K562 (cell line): Measurements from ENCODE around the gene AP3B2. TPM values are rescaled to one million over a fixed set of nuclear protein-coding genes. Genes with fewer than 3 reads are reported as not detected.

Experiments
- ATAC-seq: fragments of 200-7000 bp; cut with Tn5 transposase; 3 replicates; pipeline ENCODE4 v1.9.1; 2020; ENCODE audit warnings: moderate library complexity
- BruUV-seq: library from RNA; stranded (reverse); fragments of 400-500 nt; replicated peaks from 2 replicates; lab custom pipeline; 2021; lab: Mats Ljungman, UMichigan
- CTCF ChIA-PET: fragments of 300-600 bp; formaldehyde crosslinking; extraction: SDS; loops from one replicate; lab custom pipeline; 2021; ENCODE audit warnings: low intra/inter-chr PET ratio; lab: Yijun Ruan, JAX
- POLR2A ChIA-PET: fragments of 300-600, 350-650 bp; sonication (Branson Sonifier 250); formaldehyde crosslinking; extraction: SDS; loops from one replicate; lab custom pipeline; 2021; ENCODE audit warnings: antibody characterized with exemption, inconsistent platforms; lab: Yijun Ruan, JAX
- DNase-seq, 4 experiments: peaks; one replicate each; pipeline versions ENCODE4 v3.0.0 to v3.0.0-alpha.2; 2011 to 2018; ENCODE audit warnings: low spot score in 3 of 4, mixed read lengths in 3 of 4; ENCODE audit errors: extremely low read depth in 1 of 4
- FAIRE-seq: peaks from 2 replicates; lab custom pipeline; 2011; peaks lifted over from hg19 to GRCh38; lab: Jason Lieb, UNC
- H2AFZ ChIP-seq: 2 replicates; pipeline ENCODE4 v1.6.0; 2011; ENCODE audit warnings: low read depth, low read length, control low read depth, inconsistent platforms
- H3K27ac ChIP-seq: fragments of 200-600 bp; 3 replicates; pipeline ENCODE4 v1.8.0; 2011; ENCODE audit warnings: low read depth, mild to moderate bottlenecking, control low read depth, inconsistent platforms, low read length, moderate library complexity, mixed read lengths; ENCODE audit errors: extremely low read depth
- H3K27me3 ChIP-seq, 2 experiments: fragments of 300-600 bp in 1 of 2; 2 replicates in 1 of 2; 3 replicates in 1 of 2; pipeline versions ENCODE4 v1.6.0 to v1.8.0; 2011; ENCODE audit warnings: inconsistent platforms in 2 of 2, low read length in 2 of 2, mild to moderate bottlenecking in 1 of 2, mixed read lengths in 1 of 2, moderate library complexity in 1 of 2; ENCODE audit not compliant: control insufficient read depth in 2 of 2, insufficient read depth in 2 of 2
- H3K36me3 ChIP-seq: fragments of 300-600 bp; 3 replicates; pipeline ENCODE4 v1.8.0; 2011; ENCODE audit warnings: mild to moderate bottlenecking, low read length, inconsistent platforms; ENCODE audit not compliant: control insufficient read depth, insufficient read depth
- H3K4me1 ChIP-seq, 2 experiments: fragments of 200-600 bp in 1 of 2; replicated peaks in 1 of 2; 2 replicates in 1 of 2; 3 replicates in 1 of 2; pipeline versions ENCODE4 v1.5.1 to v1.8.0; 2011; ENCODE audit warnings: inconsistent platforms in 2 of 2, low read length in 2 of 2, mild to moderate bottlenecking in 1 of 2, mixed read lengths in 1 of 2, moderate library complexity in 1 of 2; ENCODE audit not compliant: control insufficient read depth in 2 of 2, insufficient read depth in 2 of 2
- H3K4me2 ChIP-seq: 2 replicates; pipeline ENCODE4 v1.6.1; 2011; ENCODE audit warnings: low read length, control low read depth, inconsistent platforms, mixed read lengths; ENCODE audit not compliant: insufficient read depth
- H3K4me3 ChIP-seq: fragments of 200-600 bp; sonication (generic), shearing (Covaris generic); 2 replicates; pipeline ENCODE4 v1.5.1; 2016; ENCODE audit warnings: control low read depth, inconsistent platforms
- H3K79me2 ChIP-seq: fragments of 200-600 bp; 3 replicates; pipeline ENCODE4 v1.8.0; 2011; ENCODE audit warnings: low read length, inconsistent platforms; ENCODE audit not compliant: control insufficient read depth, insufficient read depth
- H3K9ac ChIP-seq, 2 experiments: 2 replicates each; pipeline versions ENCODE4 v1.6.0 to v1.6.1; 2011; ENCODE audit warnings: low read depth in 2 of 2, low read length in 2 of 2, control low read depth in 1 of 2, inconsistent platforms in 1 of 2, mild to moderate bottlenecking in 1 of 2, mixed read lengths in 1 of 2; ENCODE audit not compliant: insufficient read depth in 1 of 2
- H3K9me1 ChIP-seq: one replicate; pipeline ENCODE4 v1.6.0; 2011; ENCODE audit warnings: inconsistent platforms, mild to moderate bottlenecking, low read length, moderate library complexity; ENCODE audit not compliant: control insufficient read depth, insufficient read depth
- H3K9me3 ChIP-seq: replicated peaks from 2 replicates; pipeline ENCODE4 v1.5.1; 2011; ENCODE audit warnings: low read depth, low read length, inconsistent platforms; ENCODE audit not compliant: control insufficient read depth, insufficient read depth
- H4K20me1 ChIP-seq: replicated peaks from 2 replicates; pipeline ENCODE4 v1.6.1; 2011; ENCODE audit warnings: low read length, inconsistent platforms, mixed read lengths; ENCODE audit not compliant: control insufficient read depth, insufficient read depth
- CBX5 ChIP-seq: IDR thresholded peaks from 2 replicates; pipeline ENCODE4 v1.6.1; 2014; ENCODE audit warnings: low read depth, borderline replicate concordance
- FOXJ3 ChIP-seq: sonication (generic); formaldehyde crosslinking; IDR thresholded peaks from 2 replicates; pipeline ENCODE4 v1.4.0; 2020; ENCODE audit warnings: mild to moderate bottlenecking, missing genetic modification reagents
- L3MBTL2 ChIP-seq: fragments of 450-650 bp; IDR thresholded peaks from 2 replicates; pipeline ENCODE4 v1.6.1; 2016; ENCODE audit warnings: mild to moderate bottlenecking, moderate library complexity
- MEIS2 ChIP-seq: fragments of 450-650 bp; IDR thresholded peaks from 2 replicates; pipeline ENCODE4 v1.6.1; 2014; ENCODE audit warnings: mild to moderate bottlenecking; ENCODE audit not compliant: partially characterized antibody
- POLR2B ChIP-seq: fragments of 450-650 bp; IDR thresholded peaks from 2 replicates; pipeline ENCODE4 v1.6.1; 2018; ENCODE audit warnings: low read depth; ENCODE audit not compliant: partially characterized antibody
- RBM14 ChIP-seq: fragments of 200-400 bp; formaldehyde crosslinking; IDR thresholded peaks from 2 replicates; pipeline ENCODE4 v1.6.1; 2018; ENCODE audit warnings: low read depth, mild to moderate bottlenecking, low read length, moderate library complexity, borderline replicate concordance; ENCODE audit not compliant: insufficient read depth
- SNRNP70 ChIP-seq: fragments of 200-400 bp; formaldehyde crosslinking; optimal IDR thresholded peaks from 2 replicates; pipeline ENCODE3; 2017; ENCODE audit warnings: low read depth, low read length
- TCF7 ChIP-seq: sonication (generic); IDR thresholded peaks from 2 replicates; pipeline ENCODE4 v1.6.1; 2016; ENCODE audit warnings: antibody characterized with exemption, borderline replicate concordance
- ZBTB1 ChIP-seq: sonication (generic); formaldehyde crosslinking; IDR thresholded peaks from 2 replicates; pipeline ENCODE4 v1.8.1; 2023; ENCODE audit warnings: missing genetic modification reagents, low read depth, mild to moderate bottlenecking, borderline replicate concordance
- ZNF830 ChIP-seq: fragments of 250-450 bp; sonication (Bioruptor Pico); IDR thresholded peaks from 2 replicates; pipeline ENCODE4 v1.5.0; 2021; ENCODE audit warnings: mild to moderate bottlenecking
- WGBS: fragments of 100-300 bp; shearing (Covaris generic); methylation state at CpG from one replicate; pipeline ENCODE4 v1.1.6; 2016; ENCODE audit warnings: low coverage, mixed read lengths; ENCODE audit not compliant: insufficient coverage; ENCODE audit errors: missing lambda C conversion rate; 5-methylcytosine and 5-hydroxymethylcytosine counted together
- in situ Hi-C: fragments of 300-500 bp; cut with MboI; formaldehyde crosslinking; loops from 4 replicates; pipeline ENCODE4 v1.15.0; 2018; ENCODE audit warnings: inconsistent platforms, mixed read lengths
- intact Hi-C: fragments of 100-400 bp; cut with micrococcal nuclease; formaldehyde crosslinking; loops from 2 replicates; pipeline ENCODE4 v1.14.2; 2022
- polyA plus RNA-seq, 8 experiments: library from polyadenylated mRNA; depleted of rRNA in 4 of 8; stranded (reverse) in 5 of 8; unstranded in 3 of 8; fragments of >200 nt; fragmentation: Nextera tagmentation in 2 of 8; fragmentation: Illumina TruSeq in 1 of 8; extraction: Ambion mirVana in 2 of 8; extraction: Trizol in 1 of 8; gene quantifications; 2 replicates each; pipeline versions ENCODE4 v1.2.1 to v1.2.3, GENCODE V29; 2011 to 2014; ENCODE audit warnings: inconsistent platforms in 1 of 8, missing spikeins in 1 of 8
- total RNA-seq, 7 experiments: library from RNA; depleted of rRNA in 6 of 7; stranded (reverse); fragments of >200 nt in 6 of 7; fragmentation: Illumina TruSeq in 2 of 7; extraction: Trizol in 2 of 7; gene quantifications; 2 replicates each; pipeline versions ENCODE4 v1.2.1 to v1.2.3, GENCODE V29; 2011 to 2021; ENCODE audit warnings: low replicate concordance in 1 of 7
- TF ChIP-seq, protein P1 (sequence below): fragments of 200-400 bp; formaldehyde crosslinking; IDR thresholded peaks from 2 replicates; pipeline ENCODE4 v1.6.1; 2017; ENCODE audit warnings: mild to moderate bottlenecking, low read depth, low read length, moderate library complexity

The AP3B2 gene
- total and polyA plus RNA-seq, 9 of the 15 experiments (the other 6 are each of a cell fraction or from before 2014, with no cell fraction given) = 0.03 to 0.15 (median 0.10) TPM; not detected in 2

DNA sequence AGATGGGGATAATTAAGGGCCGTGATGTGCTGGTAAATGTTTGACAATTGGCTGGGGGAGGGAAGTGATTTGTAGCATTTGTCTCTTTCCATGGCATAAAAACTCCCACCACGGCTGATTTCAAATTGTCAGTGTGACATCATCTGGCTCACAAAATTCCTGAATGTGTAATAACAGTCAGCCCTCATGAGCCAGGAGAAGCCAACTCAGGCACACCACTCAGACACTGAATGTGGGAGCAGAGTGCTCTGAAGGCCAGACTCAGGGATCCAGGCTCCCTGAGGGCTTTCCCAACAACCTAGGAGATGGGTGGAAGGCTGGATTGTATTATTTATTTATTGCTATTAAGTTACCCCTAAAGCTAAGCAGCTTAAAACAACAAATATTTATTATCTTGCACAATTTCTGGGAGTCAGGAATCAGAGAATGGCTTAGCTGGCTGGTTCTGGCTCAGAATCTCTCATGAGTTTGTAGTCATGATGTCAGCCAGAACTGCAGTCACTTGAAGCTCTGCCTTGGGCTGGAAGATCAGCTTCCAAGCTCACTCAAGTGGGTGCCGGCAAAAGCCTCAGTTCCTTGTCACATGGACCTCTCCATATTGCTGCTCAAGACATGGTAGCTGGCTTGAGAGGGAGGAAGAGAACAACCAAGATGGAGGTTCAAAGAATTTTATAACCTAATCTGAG, 56.0 kb downstream of the AP3B2 start:
- Histone ChIP-seq H3K9ac (no peak overlapping the region), H3K4me3 (no peak overlapping the region), H3K36me3 (no peaks in the 10 kb centered on the region)
- ATAC-seq = no peak
- no TSS peak for BruUV-seq
- no peak for FAIRE-seq
- TF ChIP-seq, protein P1, sequence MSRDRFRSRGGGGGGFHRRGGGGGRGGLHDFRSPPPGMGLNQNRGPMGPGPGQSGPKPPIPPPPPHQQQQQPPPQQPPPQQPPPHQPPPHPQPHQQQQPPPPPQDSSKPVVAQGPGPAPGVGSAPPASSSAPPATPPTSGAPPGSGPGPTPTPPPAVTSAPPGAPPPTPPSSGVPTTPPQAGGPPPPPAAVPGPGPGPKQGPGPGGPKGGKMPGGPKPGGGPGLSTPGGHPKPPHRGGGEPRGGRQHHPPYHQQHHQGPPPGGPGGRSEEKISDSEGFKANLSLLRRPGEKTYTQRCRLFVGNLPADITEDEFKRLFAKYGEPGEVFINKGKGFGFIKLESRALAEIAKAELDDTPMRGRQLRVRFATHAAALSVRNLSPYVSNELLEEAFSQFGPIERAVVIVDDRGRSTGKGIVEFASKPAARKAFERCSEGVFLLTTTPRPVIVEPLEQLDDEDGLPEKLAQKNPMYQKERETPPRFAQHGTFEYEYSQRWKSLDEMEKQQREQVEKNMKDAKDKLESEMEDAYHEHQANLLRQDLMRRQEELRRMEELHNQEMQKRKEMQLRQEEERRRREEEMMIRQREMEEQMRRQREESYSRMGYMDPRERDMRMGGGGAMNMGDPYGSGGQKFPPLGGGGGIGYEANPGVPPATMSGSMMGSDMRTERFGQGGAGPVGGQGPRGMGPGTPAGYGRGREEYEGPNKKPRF = no peak
- no peak for TF ChIP-seq FOXJ3 (CRISPR knock-in tag)
- no peak for TF ChIP-seq MEIS2
- no peak for TF ChIP-seq CBX5
- no peak for TF ChIP-seq RBM14
- no peak for TF ChIP-seq ZBTB1 (CRISPR knock-in tag)
- no peak for TF ChIP-seq SNRNP70
- no peak for TF ChIP-seq ZNF830 (CRISPR knock-in tag)
- TF ChIP-seq L3MBTL2 = no peak
- no peak for TF ChIP-seq POLR2B
- no peak for TF ChIP-seq TCF7
- TF ChIP-seq, all 486 proteins: peak for 0
- 8% methylated on average over 3 of the region's 3 CpGs for WGBS
- Histone ChIP-seq H3K4me1 (peaks cover 15 to 16% of the 10 kb centered on the region in 2 experiments; a peak in 4 of 5 replicates), H2AFZ (no peak overlapping the region), H3K4me2 (no peak overlapping the region), H3K9me1 (no peaks in the 10 kb centered on the region), H4K20me1 (no peaks in the 10 kb centered on the region), H3K27ac (no peak overlapping the region), H3K9me3 (no peaks in the 10 kb centered on the region), H3K27me3 (peaks cover 0 to 8% of the 10 kb centered on the region in 2 experiments; a peak in 2 of 5 replicates), H3K79me2 (no peaks in the 10 kb centered on the region)
- DNase-seq = no peak
- ChIA-PET CTCF (no interaction called here), POLR2A (interaction anchor here (0.6 to 1.1 kb wide), 6 partner anchors 9 to 339 kb away, joined by 3 to 4 read pairs (median 3); partner anchors contain the start of gene RPS17)
- intact Hi-C loops = no loop called here
- in situ Hi-C loops = no loop called here
